GM12801 (cell line): ENCODE measurements around the gene S100P.

ENCODE experiments used
- TF ChIP-seq, protein P1 (sequence below): IDR thresholded peaks from one replicate; pipeline ENCODE4 v1.5.1; 2011; ENCODE audit warnings: control low read depth; ENCODE audit not compliant: insufficient read length; ENCODE audit errors: extremely low read depth

S100P gene

DNA sequence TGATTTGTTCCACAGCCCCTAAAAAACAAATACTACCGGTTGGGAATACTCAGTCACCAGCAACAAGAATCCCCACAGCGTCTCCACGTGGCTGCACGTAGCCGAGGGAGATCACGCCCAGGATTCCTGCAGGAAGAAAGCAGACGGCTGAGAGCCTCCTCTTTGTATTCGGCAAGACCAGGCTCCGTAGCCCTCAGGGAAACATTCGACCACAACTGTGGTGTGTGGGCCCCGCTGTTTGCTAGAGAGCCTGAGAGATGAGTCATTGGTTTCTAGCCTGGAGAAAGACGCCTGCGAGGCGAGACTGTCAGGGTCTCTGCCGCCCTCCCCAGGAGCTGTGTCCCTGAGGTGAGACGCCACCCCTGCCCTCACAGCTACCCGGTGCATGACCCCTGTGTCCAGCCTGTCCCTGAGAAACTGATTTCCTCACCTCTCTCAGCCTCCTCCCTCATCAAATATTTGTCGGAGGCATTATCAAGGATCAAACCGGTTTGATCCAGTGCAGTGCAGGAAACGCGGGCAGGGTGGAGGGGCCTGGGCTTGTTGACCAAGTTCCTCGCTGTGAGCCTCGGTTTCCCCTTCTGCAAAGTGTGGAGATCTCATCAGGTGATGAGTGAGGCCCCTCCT lies 4.7 kb upstream of the S100P start:
- TF ChIP-seq, protein P1, sequence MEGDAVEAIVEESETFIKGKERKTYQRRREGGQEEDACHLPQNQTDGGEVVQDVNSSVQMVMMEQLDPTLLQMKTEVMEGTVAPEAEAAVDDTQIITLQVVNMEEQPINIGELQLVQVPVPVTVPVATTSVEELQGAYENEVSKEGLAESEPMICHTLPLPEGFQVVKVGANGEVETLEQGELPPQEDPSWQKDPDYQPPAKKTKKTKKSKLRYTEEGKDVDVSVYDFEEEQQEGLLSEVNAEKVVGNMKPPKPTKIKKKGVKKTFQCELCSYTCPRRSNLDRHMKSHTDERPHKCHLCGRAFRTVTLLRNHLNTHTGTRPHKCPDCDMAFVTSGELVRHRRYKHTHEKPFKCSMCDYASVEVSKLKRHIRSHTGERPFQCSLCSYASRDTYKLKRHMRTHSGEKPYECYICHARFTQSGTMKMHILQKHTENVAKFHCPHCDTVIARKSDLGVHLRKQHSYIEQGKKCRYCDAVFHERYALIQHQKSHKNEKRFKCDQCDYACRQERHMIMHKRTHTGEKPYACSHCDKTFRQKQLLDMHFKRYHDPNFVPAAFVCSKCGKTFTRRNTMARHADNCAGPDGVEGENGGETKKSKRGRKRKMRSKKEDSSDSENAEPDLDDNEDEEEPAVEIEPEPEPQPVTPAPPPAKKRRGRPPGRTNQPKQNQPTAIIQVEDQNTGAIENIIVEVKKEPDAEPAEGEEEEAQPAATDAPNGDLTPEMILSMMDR: no peak

DNA sequence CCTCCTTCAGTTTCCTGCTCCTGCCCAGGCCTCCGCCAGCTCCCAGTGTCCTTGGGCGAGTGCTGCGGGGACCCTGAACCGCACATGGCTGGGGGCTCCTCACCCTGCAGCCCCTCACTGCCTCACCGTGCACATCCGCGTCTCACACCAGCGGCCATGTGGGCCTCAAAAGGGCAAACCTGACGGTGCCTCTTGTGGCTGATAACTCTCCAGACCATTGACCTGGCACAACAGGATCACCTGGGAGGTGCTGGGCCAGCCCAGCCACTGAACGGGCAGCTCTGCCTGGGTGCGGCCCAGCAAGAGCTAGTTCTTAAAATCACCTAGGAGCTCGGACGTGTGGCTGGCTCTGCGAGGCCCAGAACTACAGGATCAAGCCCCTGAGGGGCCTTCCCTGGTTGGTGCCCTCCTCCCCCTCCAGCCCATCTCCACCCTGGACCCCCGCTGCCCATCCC lies 4.1 kb upstream of the S100P start:
- TF ChIP-seq, protein P1: no peak

DNA sequence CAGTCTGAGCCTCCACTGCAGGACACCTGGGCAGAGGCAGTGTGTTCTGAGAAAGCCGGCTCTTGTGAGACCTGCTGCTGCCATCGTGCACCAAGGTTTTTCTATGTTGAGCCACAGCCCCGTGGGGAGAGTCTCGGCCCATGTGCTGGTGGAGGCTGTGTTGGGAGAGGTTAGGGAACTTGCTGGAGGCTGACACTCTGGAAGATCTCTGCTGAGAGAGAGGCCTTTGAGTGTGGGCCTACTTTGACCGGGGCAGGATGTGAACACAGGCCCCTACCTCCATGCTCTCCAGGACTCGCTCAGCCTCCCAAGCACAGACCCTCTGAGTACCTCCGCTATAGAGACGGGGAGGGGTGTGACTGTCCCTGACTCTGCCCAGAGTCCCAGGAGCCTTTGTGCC lies 1.3 kb upstream of the S100P start:
- TF ChIP-seq, protein P1: no peak

DNA sequence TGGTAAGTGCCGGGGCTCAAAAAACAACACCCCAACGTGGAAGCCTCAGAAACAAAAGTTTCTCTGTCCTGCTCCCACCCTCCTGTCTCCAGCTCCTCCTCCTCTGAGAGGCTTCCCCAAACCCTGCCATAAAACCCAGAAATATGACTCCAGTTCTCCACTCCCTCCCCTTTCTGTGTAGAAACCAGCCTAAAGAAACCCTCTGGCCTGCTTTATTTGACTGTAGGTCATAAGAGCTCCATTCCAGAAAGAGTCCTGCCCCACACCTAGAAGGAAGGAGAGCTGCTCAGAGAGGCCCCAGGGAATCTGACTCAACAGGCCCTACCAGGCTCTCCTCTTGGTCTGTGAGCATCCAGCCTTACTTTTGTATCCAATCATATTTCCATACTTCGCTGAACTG lies 872 bp upstream of the S100P start:
- TF ChIP-seq, protein P1: no peak

DNA sequence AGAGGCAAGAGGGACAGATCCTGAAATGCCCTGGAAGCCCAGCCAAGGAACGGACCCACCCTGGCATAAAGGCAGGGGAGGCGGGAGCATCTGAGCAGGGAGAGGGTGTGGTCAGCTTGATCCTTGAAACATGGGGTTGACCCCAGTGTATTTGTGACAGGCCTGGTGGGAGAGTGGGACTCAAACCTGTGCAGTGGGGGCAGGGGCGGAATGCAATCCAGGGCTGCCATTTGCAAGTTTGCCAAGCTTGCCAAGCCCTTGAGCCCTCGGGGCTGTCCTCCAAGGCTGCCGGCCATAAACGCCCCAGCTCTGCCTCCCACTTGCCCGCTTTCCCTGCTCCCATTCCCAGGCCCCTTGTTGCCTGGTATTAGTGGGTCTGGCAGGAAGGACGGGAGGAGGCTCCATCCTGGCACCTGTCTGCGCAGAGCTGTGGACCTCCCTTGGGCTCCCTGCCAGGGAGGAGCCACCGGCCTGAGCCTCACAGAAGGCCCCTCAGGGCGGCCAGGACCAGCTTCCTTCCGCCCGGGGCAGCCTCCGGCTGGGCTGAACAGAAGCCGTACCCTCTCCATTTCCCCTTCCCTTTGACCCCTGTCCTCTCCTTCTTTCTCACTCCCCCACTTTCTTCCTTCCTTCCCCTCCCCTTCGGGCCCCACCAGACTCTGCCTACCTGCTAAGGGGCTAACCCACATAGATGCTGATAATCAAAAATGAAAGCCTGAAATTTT lies 661 bp downstream of the S100P start:
- TF ChIP-seq, protein P1: no peak

DNA sequence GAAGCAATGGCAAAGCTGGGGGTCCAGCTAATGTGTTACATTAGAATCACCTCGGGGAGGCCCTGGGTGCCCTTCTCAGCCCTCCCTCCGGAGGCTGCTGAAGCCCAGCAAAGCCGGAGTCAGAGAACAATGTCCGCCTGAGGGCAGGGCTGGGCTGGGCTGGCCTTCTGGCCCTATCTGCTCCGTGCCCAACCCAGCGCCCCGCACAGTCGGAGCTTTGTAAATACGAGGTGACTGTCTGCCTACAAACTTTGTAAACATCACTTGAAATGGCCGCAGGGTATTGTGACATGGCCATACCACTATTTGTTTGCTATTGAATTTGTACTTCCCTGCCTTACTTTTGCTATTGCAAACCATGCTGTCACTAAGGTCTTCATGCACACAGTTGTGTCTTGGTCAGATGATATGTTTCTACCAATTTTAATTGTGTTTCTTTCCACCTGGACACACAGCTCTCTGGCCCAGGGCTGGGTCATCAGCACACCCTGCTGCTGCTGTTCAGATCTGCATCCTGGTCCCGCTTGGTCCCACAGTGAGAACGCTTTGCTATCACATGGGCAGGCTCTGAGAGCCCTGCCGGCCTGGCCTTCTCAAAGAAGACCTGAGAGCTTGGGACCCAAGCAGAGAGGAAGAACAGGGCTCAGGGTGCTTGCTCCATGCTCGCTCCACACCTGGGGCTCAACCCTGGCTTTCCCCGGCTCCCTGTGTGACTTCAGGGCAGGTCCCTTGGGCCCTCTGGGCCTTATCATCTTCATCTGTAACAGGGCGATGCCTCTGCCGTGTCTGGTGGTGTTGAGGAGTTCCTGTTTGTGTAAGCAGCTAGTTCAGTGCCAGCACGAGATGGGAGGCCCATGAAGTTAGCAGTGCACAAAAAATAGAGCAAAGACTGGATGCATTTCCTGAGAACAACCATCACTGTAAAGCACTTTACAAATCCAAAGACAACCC lies 2.3 kb downstream of the S100P start:
- TF ChIP-seq, protein P1: no peak

DNA sequence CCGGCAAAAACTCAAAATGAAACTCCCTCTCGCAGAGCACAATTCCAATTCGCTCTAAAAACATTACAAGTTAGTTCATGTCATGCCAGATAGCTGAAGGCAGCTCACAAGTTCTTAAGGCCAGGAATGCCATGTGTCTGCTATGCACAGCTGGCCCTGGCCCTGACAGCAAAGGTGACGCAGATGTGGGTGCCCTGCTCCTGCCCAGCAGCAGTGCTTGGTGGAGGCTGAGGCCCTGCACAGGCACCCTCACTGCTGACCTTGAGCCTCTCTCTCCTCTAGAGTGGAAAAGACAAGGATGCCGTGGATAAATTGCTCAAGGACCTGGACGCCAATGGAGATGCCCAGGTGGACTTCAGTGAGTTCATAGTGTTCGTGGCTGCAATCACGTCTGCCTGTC lies 2.9 kb downstream of the S100P start:
- TF ChIP-seq, protein P1: no peak
